ENCODE data around the gene MAZ. TPM values are rescaled to one million over a fixed set of nuclear protein-coding genes. Genes with fewer than 3 reads are reported as not detected.
A peak's percentile ranks its signal among the peaks of the same experiment; 100 is the strongest.

The MAZ gene
- total and polyA plus RNA-seq, 2 of the 13 experiments (the other 11 are each of a cell fraction or from before 2014, with no cell fraction given) = 203 to 277 TPM

DNA sequence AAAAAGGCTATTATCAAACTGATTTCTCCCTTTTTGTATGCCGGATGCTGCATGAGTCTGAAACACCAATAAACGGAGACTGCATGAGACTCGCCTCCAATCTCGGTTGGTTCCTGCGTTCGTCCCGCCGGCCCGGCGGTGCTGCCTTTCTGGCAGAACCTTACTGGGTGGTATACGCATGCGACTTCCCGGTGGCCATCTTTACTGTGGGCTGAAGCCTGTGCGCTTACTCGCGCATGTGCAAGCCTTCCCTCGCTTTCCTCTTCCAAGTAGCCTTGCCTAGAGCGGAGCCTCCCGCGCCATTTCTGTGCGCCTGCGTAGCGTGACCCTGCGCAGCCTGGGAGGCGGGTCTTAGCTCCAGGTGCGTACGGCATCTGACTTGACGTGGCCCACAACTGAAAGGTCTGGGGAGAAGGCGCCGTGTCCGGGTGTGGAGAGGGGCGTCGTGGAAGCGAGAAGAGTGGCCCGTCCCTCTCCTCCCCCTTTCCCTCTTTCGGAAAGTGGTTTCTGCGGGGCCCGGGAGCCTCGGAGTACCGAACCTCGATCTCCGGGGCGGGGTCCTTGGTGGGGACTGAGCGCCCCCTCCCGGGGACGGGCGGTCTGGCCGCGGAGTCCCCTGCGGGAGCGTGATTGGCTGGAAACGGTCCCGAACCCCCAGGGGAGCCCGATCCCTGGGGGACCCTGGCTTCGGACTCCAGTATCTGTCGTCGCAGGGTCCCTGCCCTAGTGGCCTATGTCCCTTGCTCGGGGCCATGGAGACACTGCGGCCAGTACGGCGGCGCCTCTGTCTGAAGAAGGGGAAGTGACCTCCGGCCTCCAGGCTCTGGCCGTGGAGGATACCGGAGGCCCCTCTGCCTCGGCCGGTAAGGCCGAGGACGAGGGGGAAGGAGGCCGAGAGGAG, 9.7 kb downstream of the MAZ start, which contains the start of gene PAGR1 (continued):
- TF ChIP-seq, protein P1, sequence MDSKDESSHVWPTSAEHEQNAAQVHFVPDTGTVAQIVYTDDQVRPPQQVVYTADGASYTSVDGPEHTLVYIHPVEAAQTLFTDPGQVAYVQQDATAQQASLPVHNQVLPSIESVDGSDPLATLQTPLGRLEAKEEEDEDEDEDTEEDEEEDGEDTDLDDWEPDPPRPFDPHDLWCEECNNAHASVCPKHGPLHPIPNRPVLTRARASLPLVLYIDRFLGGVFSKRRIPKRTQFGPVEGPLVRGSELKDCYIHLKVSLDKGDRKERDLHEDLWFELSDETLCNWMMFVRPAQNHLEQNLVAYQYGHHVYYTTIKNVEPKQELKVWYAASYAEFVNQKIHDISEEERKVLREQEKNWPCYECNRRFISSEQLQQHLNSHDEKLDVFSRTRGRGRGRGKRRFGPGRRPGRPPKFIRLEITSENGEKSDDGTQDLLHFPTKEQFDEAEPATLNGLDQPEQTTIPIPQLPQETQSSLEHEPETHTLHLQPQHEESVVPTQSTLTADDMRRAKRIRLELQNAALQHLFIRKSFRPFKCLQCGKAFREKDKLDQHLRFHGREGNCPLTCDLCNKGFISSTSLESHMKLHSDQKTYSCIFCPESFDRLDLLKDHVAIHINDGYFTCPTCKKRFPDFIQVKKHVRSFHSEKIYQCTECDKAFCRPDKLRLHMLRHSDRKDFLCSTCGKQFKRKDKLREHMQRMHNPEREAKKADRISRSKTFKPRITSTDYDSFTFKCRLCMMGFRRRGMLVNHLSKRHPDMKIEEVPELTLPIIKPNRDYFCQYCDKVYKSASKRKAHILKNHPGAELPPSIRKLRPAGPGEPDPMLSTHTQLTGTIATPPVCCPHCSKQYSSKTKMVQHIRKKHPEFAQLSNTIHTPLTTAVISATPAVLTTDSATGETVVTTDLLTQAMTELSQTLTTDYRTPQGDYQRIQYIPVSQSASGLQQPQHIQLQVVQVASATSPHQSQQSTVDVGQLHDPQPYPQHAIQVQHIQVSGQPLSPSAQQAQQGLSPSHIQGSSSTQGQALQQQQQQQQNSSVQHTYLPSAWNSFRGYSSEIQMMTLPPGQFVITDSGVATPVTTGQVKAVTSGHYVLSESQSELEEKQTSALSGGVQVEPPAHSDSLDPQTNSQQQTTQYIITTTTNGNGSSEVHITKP (CRISPR knock-in tag; IDR thresholded peaks at IDR 0.05; ENCODE audit: low read depth) = peak; percentile 89
- TF ChIP-seq SMAD3 (CRISPR knock-in tag; IDR thresholded peaks at IDR 0.05) = peak; percentile 75; the same call in 1 of the 2 replicates
- no peak for TF ChIP-seq ZFP36 (IDR thresholded peaks at IDR 0.05; ENCODE audit: borderline replicate concordance, low read depth, low read length, partially characterized antibody)
- 0 out of 2 replicates have a peak, but pooled peaks have one; percentile 21 for TF ChIP-seq SIX1 (CRISPR knock-in tag; IDR thresholded peaks at IDR 0.05; ENCODE audit: borderline replicate concordance)
- peak; percentile 59; the same call in 1 of the 2 replicates for TF ChIP-seq NFYC (CRISPR knock-in tag; IDR thresholded peaks at IDR 0.05)
- no peak; the same call in 1 of the 2 replicates for TF ChIP-seq SMC3 (IDR thresholded peaks at IDR 0.05; ENCODE audit: low read length)
- peak; percentile 71; the same call in 1 of the 2 replicates for TF ChIP-seq GZF1 (CRISPR knock-in tag; IDR thresholded peaks at IDR 0.05)
- peak; percentile 83; the same call in 1 of the 2 replicates for TF ChIP-seq ARHGAP35 (CRISPR knock-in tag; IDR thresholded peaks at IDR 0.05; ENCODE audit: borderline replicate concordance)
- TF ChIP-seq CAMTA2 (CRISPR knock-in tag; IDR thresholded peaks at IDR 0.05; ENCODE audit: borderline replicate concordance) = peak; percentile 74
- TF ChIP-seq FOXA3 (CRISPR knock-in tag; IDR thresholded peaks at IDR 0.05) = peak; percentile 63
- TF ChIP-seq PITX1 (CRISPR knock-in tag; IDR thresholded peaks at IDR 0.05) = no peak; the same call in none of the 2 replicates
- TF ChIP-seq KAT2B (IDR thresholded peaks at IDR 0.05; ENCODE audit: borderline replicate concordance, low read depth, low read length) = no peak
- no peak; the same call in 1 of the 2 replicates for TF ChIP-seq ZNF124 (CRISPR knock-in tag; IDR thresholded peaks at IDR 0.05)
- peak; percentile 58 for TF ChIP-seq NR2F6 (IDR thresholded peaks at IDR 0.05)
- TF ChIP-seq NR2F6 (CRISPR knock-in tag; IDR thresholded peaks at IDR 0.05) = peak; percentile 81; the same call in 1 of the 2 replicates
- no peak for TF ChIP-seq ZNF292 (CRISPR knock-in tag; IDR thresholded peaks at IDR 0.05; ENCODE audit: borderline replicate concordance, low read depth)
- peak; percentile 97 for TF ChIP-seq CHCHD3 (CRISPR knock-in tag; IDR thresholded peaks at IDR 0.05)
- TF ChIP-seq IKZF4 (CRISPR knock-in tag; IDR thresholded peaks at IDR 0.05; ENCODE audit: borderline replicate concordance, low read depth, not compliant biosample characterization) = peak; percentile 39
- peak; percentile 77; the same call in 1 of the 2 replicates for TF ChIP-seq ZNF33B (CRISPR knock-in tag; IDR thresholded peaks at IDR 0.05)
- TF ChIP-seq, protein P2, sequence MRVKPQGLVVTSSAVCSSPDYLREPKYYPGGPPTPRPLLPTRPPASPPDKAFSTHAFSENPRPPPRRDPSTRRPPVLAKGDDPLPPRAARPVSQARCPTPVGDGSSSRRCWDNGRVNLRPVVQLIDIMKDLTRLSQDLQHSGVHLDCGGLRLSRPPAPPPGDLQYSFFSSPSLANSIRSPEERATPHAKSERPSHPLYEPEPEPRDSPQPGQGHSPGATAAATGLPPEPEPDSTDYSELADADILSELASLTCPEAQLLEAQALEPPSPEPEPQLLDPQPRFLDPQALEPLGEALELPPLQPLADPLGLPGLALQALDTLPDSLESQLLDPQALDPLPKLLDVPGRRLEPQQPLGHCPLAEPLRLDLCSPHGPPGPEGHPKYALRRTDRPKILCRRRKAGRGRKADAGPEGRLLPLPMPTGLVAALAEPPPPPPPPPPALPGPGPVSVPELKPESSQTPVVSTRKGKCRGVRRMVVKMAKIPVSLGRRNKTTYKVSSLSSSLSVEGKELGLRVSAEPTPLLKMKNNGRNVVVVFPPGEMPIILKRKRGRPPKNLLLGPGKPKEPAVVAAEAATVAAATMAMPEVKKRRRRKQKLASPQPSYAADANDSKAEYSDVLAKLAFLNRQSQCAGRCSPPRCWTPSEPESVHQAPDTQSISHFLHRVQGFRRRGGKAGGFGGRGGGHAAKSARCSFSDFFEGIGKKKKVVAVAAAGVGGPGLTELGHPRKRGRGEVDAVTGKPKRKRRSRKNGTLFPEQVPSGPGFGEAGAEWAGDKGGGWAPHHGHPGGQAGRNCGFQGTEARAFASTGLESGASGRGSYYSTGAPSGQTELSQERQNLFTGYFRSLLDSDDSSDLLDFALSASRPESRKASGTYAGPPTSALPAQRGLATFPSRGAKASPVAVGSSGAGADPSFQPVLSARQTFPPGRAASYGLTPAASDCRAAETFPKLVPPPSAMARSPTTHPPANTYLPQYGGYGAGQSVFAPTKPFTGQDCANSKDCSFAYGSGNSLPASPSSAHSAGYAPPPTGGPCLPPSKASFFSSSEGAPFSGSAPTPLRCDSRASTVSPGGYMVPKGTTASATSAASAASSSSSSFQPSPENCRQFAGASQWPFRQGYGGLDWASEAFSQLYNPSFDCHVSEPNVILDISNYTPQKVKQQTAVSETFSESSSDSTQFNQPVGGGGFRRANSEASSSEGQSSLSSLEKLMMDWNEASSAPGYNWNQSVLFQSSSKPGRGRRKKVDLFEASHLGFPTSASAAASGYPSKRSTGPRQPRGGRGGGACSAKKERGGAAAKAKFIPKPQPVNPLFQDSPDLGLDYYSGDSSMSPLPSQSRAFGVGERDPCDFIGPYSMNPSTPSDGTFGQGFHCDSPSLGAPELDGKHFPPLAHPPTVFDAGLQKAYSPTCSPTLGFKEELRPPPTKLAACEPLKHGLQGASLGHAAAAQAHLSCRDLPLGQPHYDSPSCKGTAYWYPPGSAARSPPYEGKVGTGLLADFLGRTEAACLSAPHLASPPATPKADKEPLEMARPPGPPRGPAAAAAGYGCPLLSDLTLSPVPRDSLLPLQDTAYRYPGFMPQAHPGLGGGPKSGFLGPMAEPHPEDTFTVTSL (CRISPR knock-in tag; IDR thresholded peaks at IDR 0.05; ENCODE audit: borderline replicate concordance) = no peak

Data from HepG2 (cell line).